SH-SY5Y (cell line): ENCODE results near the gene NTM.

Experiments used
- GATA2 ChIP-seq: IDR thresholded peaks from 2 replicates; pipeline ENCODE4 v1.6.1; 2011; ENCODE audit warnings: mild to moderate bottlenecking, low read depth, low read length
- GATA3 ChIP-seq: IDR thresholded peaks from 2 replicates; pipeline ENCODE4 v1.6.1; 2011; ENCODE audit warnings: low read depth, mild to moderate bottlenecking, low read length, moderate library complexity

The NTM gene

DNA sequence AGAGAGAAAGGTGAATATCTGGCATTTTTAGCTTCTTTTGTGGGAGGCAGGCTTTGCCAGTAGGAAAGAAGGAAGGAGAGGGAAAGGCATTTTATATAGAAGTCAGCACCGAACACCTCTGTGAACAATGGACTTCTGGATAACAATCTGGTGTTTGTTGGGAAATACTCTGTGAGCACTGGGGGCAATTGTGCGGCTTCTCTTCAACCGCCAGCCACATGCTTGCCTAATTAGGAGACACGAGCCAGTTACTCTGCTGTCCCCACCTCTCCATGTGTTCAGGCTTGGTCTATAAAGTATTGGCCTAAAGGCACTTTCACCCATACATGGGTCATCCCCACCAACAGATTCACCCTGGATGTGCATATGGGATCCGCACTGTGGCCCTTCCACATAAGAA is 523.6 kb downstream of the NTM start:
- TF ChIP-seq GATA2 = no peak
- TF ChIP-seq GATA3 = no peak

DNA sequence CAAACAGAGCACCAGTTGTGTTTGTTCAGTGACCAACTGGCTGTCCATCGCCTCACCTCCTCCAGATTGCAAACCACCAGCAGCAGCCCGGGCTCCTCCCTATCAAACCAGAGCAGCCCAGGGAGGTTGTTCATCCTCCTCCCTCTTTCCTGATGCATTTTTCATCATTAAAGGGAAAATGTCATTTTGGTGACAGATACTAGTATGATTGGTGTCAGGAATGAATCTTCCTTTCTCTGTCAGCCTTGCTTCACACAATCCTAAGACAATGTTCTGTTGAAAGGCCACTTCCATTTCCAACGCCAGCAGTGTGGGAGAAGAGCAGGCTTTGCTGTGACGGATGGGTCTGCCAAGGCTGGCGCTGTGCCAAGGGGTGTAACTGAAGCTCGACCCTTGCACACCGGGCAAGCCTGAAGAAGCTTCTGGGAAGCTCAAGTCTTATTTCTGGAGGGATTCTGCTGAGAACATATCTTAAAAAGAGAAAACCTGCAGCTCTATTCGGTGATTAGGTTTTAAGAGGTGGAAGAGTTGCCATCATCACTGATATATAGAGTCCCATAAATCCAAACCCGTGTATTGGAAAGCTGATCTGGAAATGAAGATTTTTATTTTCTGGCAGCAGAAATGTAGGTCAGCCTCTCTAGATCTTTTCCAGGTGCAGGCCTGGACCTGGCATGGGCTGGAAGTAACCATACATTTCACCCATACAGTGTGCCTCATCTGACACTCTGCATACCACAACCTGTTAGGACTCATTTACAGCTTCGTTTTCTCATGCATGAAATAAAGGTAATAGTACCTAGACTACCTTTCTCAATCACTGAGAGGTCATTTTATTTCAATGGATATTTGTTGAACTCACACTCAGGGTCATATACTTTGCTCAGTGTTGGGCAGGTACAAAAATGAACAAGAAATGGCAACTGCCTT is 524.5 kb downstream of the NTM start:
- TF ChIP-seq GATA2 (no peak), GATA3 (no peak)

GRCh38 chr11:131895865-131896264 is 525.5 kb downstream of the NTM start:
- TF ChIP-seq GATA2 (no peak), GATA3 (no peak)

GRCh38 chr11:131896978-131897615 is 526.7 kb downstream of the NTM start:
- no peak for TF ChIP-seq GATA3
- TF ChIP-seq GATA2 = no peak

DNA sequence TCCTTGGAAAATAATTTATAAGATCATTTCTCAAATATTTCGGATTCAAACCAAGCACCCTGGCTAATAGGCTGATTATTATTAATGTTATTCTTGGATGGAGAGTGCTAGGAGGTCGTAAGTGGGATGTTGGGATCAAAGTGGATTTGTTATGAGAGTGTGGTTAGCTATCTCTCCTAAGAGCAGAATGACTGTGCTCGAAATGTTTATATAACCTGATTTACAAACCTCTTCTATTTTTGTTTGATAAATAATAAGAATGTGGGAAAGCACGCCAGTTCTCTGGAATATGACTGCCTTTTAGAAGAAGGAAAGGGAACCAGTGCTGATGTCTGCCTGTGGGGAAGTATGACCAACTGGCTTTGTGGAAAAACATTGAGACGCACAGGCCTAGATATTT is 527.5 kb downstream of the NTM start:
- TF ChIP-seq GATA2 (no peak), GATA3 (no peak)

GRCh38 chr11:131898949-131899348 is 528.5 kb downstream of the NTM start:
- TF ChIP-seq GATA2 (no peak), GATA3 (no peak)

DNA sequence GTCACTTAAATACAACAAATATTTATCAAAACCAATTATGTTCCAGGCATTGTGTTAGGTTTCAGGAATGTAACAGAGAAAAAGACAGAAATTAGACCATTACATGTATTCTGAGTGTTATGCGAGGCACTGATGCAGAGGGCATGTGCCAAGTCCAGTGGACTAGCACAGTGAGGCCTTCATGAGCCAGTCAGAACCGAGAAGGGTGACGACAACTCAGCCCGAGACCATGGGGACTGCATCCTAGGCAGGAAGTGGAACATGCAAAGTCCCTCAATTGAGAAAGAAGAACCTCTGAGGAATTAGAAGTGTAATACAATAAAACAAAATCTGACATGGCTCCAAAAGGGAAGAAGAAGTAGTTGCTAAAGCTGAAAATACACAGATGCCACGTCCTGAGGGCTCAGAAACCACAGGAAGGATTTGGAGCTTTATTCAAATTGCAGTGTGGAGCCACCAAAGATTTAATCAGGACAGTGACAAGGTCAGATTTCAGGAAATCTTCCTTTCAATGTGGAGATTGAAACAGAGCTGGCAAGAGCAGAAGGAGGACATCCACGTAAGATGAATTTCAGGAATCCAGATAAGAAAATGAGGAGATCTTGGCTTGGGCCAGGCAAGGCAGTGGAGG is 529.6 kb downstream of the NTM start:
- TF ChIP-seq GATA3 (peak; percentile 64; the same call in 1 of the 2 replicates), GATA2 (peak; percentile 71)

GRCh38 chr11:131902421-131902820 is 532.0 kb downstream of the NTM start:
- no peak for TF ChIP-seq GATA3
- no peak for TF ChIP-seq GATA2

GRCh38 chr11:131903074-131903473 is 532.7 kb downstream of the NTM start:
- TF ChIP-seq GATA3 = no peak
- TF ChIP-seq GATA2 = no peak

DNA sequence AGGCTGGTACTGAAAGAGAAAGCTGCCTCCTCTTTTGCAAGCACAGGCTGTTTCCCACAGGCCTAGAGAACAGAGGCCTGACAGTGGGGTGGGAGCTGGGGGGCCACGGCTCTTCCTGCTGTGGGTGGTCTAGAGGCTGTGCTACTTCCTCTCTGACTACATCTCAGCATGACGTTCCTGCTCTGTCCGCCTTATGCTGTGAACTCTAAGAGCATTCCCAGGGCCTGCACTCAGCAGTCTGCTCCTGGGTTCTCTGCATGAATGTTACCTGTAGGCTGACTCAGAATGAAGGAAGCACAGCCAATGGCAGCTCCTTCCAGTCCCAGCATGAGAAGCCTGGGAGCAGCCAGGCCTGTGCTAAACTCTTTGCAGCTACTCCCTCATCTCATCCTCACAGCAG is 534.3 kb downstream of the NTM start:
- TF ChIP-seq GATA2 = no peak
- TF ChIP-seq GATA3 = no peak

- TF ChIP-seq GATA3 = no peak
- TF ChIP-seq GATA2 = no peak
These were observed 536.5 kb downstream of the NTM start for GRCh38 chr11:131906963-131907362.

GRCh38 chr11:131907371-131907770 is 537.0 kb downstream of the NTM start:
- TF ChIP-seq GATA2 (no peak), GATA3 (no peak)

DNA sequence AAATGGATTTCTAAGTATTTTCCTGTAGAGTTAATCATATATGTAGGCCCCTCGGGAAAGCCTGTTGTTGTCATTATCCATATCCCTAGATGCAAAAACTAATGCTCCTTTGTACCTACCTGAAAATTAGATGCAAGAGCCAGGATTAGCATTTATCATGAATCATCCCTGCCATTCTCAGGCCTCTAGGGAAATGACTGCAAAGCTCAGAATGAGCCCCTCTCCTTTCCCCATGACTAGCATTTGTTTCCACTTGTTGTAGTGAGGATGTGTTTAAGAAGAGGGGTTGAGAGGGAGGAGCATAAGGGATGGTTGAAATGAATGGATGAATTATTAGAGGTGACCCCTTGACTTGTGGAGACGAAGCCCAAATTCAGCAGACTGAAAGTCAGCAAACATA is 537.9 kb downstream of the NTM start:
- no peak for TF ChIP-seq GATA3
- no peak for TF ChIP-seq GATA2

GRCh38 chr11:131909426-131910177 is 539.2 kb downstream of the NTM start:
- TF ChIP-seq GATA2 (no peak), GATA3 (no peak)

- no peak for TF ChIP-seq GATA2
- TF ChIP-seq GATA3 = no peak
These were observed 539.7 kb downstream of the NTM start for GRCh38 chr11:131910178-131910522.
